SU-DHL-6 (cell line): Measurements from ENCODE around the gene SLC35B2.
A peak's percentile ranks its signal among the peaks of the same experiment; 100 is the strongest.

Source experiments
- CTCF ChIP-seq: fragments of 200-600 bp; sonication (generic); IDR thresholded peaks from one replicate; pipeline ENCODE4 v1.5.1; 2017; ENCODE audit warnings: antibody characterized with exemption, mild to moderate bottlenecking, low read length, moderate library complexity; ENCODE audit not compliant: insufficient read depth, poor library complexity, severe bottlenecking
- EZH2phosphoT487 ChIP-seq: fragments of 200-600 bp; sonication (generic), shearing (Covaris generic); conservative IDR thresholded peaks from 2 replicates; pipeline ENCODE4 v1.6.1; 2018; ENCODE audit warnings: mild to moderate bottlenecking, antibody characterized with exemption, low read length, moderate library complexity, mixed read lengths

- peak; percentile 82 for TF ChIP-seq CTCF
- no peak for TF ChIP-seq EZH2phosphoT487
Observed at GRCh38 chr6:44304282-44305199, 47.2 kb upstream of the SLC35B2 start.
